Mesodermal cell (in vitro differentiated cells): ENCODE measurements around the gene N4BP2L1.

Experiments used
- H3K27ac ChIP-seq: 2 replicates; pipeline ENCODE4 v1.7.0; 2013; ENCODE audit warnings: mild to moderate bottlenecking, low read depth, low read length, moderate library complexity; ENCODE audit not compliant: severe bottlenecking
- H3K36me3 ChIP-seq: 2 replicates; pipeline ENCODE4 v1.7.1; 2013; ENCODE audit warnings: mild to moderate bottlenecking, low read length, moderate library complexity; ENCODE audit not compliant: control insufficient read depth, insufficient read depth
- H3K4me1 ChIP-seq: one replicate; pipeline ENCODE4 v1.7.1; 2013; ENCODE audit warnings: mild to moderate bottlenecking, low read length; ENCODE audit not compliant: insufficient read depth, control insufficient read depth, poor library complexity, severe bottlenecking
- H3K4me3 ChIP-seq: 2 replicates; pipeline ENCODE4 v1.7.0; 2013; ENCODE audit warnings: low read length, control low read depth, mild to moderate bottlenecking; ENCODE audit not compliant: insufficient read depth, poor library complexity, severe bottlenecking; ENCODE audit errors: extremely low read depth
- H3K9me3 ChIP-seq: 2 replicates; pipeline ENCODE4 v1.7.1; 2013; ENCODE audit warnings: mild to moderate bottlenecking, low read length, moderate library complexity; ENCODE audit not compliant: control insufficient read depth
- WGBS, 2 experiments: methylation state at CpG; one replicate each; pipeline ENCODE4 v1.1.5; 2013; ENCODE audit warnings: missing lambda C conversion rate in 2 of 2; ENCODE audit not compliant: insufficient coverage in 2 of 2; 5-methylcytosine and 5-hydroxymethylcytosine counted together

The N4BP2L1 gene

GRCh38 chr13:32454886-32455593 is 27.1 kb upstream of the N4BP2L1 start:
- Histone ChIP-seq H3K4me3 (no peak overlapping the region), H3K36me3 (no peaks in the 10 kb centered on the region), H3K27ac (no peak overlapping the region), H3K4me1 (no peaks in the 10 kb centered on the region), H3K9me3 (peaks cover 9% of the 10 kb centered on the region)
- 87 to 91% methylated on average over 7 to 8 of the region's 8 CpGs for WGBS, 2 experiments

- no peak overlapping the region for H3K27ac ChIP-seq
- WGBS, 2 experiments: no CpG with 5 or more reads among the region's 1 CpG
- no peaks in the 10 kb centered on the region for H3K36me3 ChIP-seq
- H3K4me1 ChIP-seq: no peaks in the 10 kb centered on the region
- no peak overlapping the region for H3K4me3 ChIP-seq
- H3K9me3 ChIP-seq: peaks cover 9% of the 10 kb centered on the region
Measured at GRCh38 chr13:32453981-32454380, 26.1 kb upstream of the N4BP2L1 start.

GRCh38 chr13:32448972-32449371 is 21.0 kb upstream of the N4BP2L1 start:
- peaks cover 3% of the 10 kb centered on the region for H3K36me3 ChIP-seq
- no CpG with 5 or more reads among the region's 1 CpG for WGBS, 2 experiments
- no peak overlapping the region for H3K27ac ChIP-seq
- no peaks in the 10 kb centered on the region for H3K4me1 ChIP-seq
- H3K4me3 ChIP-seq: no peak overlapping the region
- H3K9me3 ChIP-seq: no peaks in the 10 kb centered on the region

GRCh38 chr13:32447894-32448623 is 20.1 kb upstream of the N4BP2L1 start:
- H3K27ac ChIP-seq: no peak overlapping the region
- H3K4me1 ChIP-seq: no peaks in the 10 kb centered on the region
- no peak overlapping the region for H3K4me3 ChIP-seq
- H3K9me3 ChIP-seq: no peaks in the 10 kb centered on the region
- peaks cover 3% of the 10 kb centered on the region for H3K36me3 ChIP-seq

GRCh38 chr13:32446773-32447465 is 19.0 kb upstream of the N4BP2L1 start:
- Histone ChIP-seq H3K27ac (no peak overlapping the region), H3K9me3 (no peaks in the 10 kb centered on the region), H3K4me1 (no peaks in the 10 kb centered on the region), H3K4me3 (no peak overlapping the region), H3K36me3 (peaks cover 9% of the 10 kb centered on the region)
- 90 to 95% methylated on average over 2 of the region's 2 CpGs for WGBS, 2 experiments

- 100% methylated on average over 2 to 3 of the region's 3 CpGs for WGBS, 2 experiments
- Histone ChIP-seq H3K4me3 (no peak overlapping the region), H3K36me3 (peaks cover 9% of the 10 kb centered on the region), H3K27ac (no peak overlapping the region), H3K9me3 (no peaks in the 10 kb centered on the region), H3K4me1 (no peaks in the 10 kb centered on the region)
Measured at GRCh38 chr13:32446220-32446619, 18.3 kb upstream of the N4BP2L1 start.

GRCh38 chr13:32445461-32445860 is 17.5 kb upstream of the N4BP2L1 start:
- Histone ChIP-seq H3K27ac (no peak overlapping the region), H3K9me3 (no peaks in the 10 kb centered on the region), H3K4me1 (no peaks in the 10 kb centered on the region), H3K36me3 (peaks cover 9% of the 10 kb centered on the region), H3K4me3 (no peak overlapping the region)
- 88% methylated on average over 1 of the region's 2 CpGs; no CpG with 5 or more reads in 1 of the 2 experiments for WGBS, 2 experiments

- WGBS, 2 experiments: 76 to 100% methylated on average over 1 to 2 of the region's 2 CpGs
- H3K4me1 ChIP-seq: no peaks in the 10 kb centered on the region
- no peak overlapping the region for H3K4me3 ChIP-seq
- no peaks in the 10 kb centered on the region for H3K9me3 ChIP-seq
- peaks cover 9% of the 10 kb centered on the region for H3K36me3 ChIP-seq
- no peak overlapping the region for H3K27ac ChIP-seq
Measured at GRCh38 chr13:32443111-32443510, 15.2 kb upstream of the N4BP2L1 start.

- Histone ChIP-seq H3K4me1 (no peaks in the 10 kb centered on the region), H3K9me3 (no peaks in the 10 kb centered on the region), H3K4me3 (no peak overlapping the region), H3K27ac (no peak overlapping the region), H3K36me3 (peaks cover 11% of the 10 kb centered on the region)
- 88 to 93% methylated on average over 4 of the region's 4 CpGs for WGBS, 2 experiments
Measured at GRCh38 chr13:32438871-32439270, 10.9 kb upstream of the N4BP2L1 start.

GRCh38 chr13:32432856-32433255 is 4.9 kb upstream of the N4BP2L1 start:
- H3K36me3 ChIP-seq: peaks cover 24% of the 10 kb centered on the region
- H3K4me1 ChIP-seq: peaks cover 8% of the 10 kb centered on the region

More at GRCh38 chr13:32432856-32433255, 4.9 kb upstream of the N4BP2L1 start:
- Histone ChIP-seq H3K9me3 (no peaks in the 10 kb centered on the region), H3K27ac (no peak overlapping the region), H3K4me3 (no peak overlapping the region)
- WGBS, 2 experiments: 83 to 100% methylated on average over 3 of the region's 3 CpGs
